Gastrocnemius medialis (tissue), 4 donors: ENCODE results near the gene EPB41.

Experiments
- CTCF ChIP-seq, 5 experiments: fragments of 450-650 bp in 3 of 5; fragments of 200-600 bp in 2 of 5; sonication (generic) in 2 of 5; IDR thresholded peaks in 4 of 5; conservative IDR thresholded peaks in 1 of 5; 1 replicate in 4 of 5; 2 replicates in 1 of 5; pipeline ENCODE4 v1.5.1; 2016 to 2019; ENCODE audit warnings: antibody characterized with exemption in 5 of 5, mild to moderate bottlenecking in 3 of 5, moderate library complexity in 3 of 5
- POLR2A ChIP-seq, 2 donors: fragments of 450-650 bp; IDR thresholded peaks; one replicate each; pipeline ENCODE4 v1.6.1; 2017; ENCODE audit warnings: antibody characterized with exemption in 2 of 2, mild to moderate bottlenecking in 2 of 2, moderate library complexity in 2 of 2

- no peak for TF ChIP-seq CTCF (IDR thresholded peaks at IDR 0.05 in 4 of 5, conservative IDR thresholded peaks at IDR 0.05 in 1 of 5)
- no peak for TF ChIP-seq POLR2A (IDR thresholded peaks at IDR 0.05)
These were observed 21.7 kb downstream of the EPB41 start for GRCh38 chr1:28936094-28936493.
